GM23248 (cell line): ENCODE results near the gene TBX3. TPM values are rescaled to one million over a fixed set of nuclear protein-coding genes. Genes with fewer than 3 reads are reported as not detected.

Source experiments
- DNase-seq: peaks from one replicate; pipeline ENCODE4 v3.0.0-alpha.2; 2015
- H2AFZ ChIP-seq: fragments of 200-600 bp; sonication (generic); 2 replicates; pipeline ENCODE4 v1.6.1; 2016; ENCODE audit warnings: antibody characterized with exemption
- H3F3A ChIP-seq: fragments of 200-600 bp; sonication (generic); 2 replicates; pipeline ENCODE4 v1.6.1; 2016; ENCODE audit warnings: mild to moderate bottlenecking, antibody characterized with exemption, mixed run types; ENCODE audit not compliant: insufficient read depth
- H3K27ac ChIP-seq: fragments of 200-600 bp; sonication (generic); 2 replicates; pipeline ENCODE4 v1.5.1; 2016; ENCODE audit warnings: mild to moderate bottlenecking
- H3K27me3 ChIP-seq: fragments of 200-600 bp; sonication (generic); replicated peaks from 2 replicates; pipeline ENCODE4 v1.6.1; 2016; ENCODE audit warnings: mild to moderate bottlenecking; ENCODE audit not compliant: insufficient read depth
- H3K36me3 ChIP-seq: fragments of 200-600 bp; sonication (generic); 2 replicates; pipeline ENCODE4 v1.6.1; 2016; ENCODE audit warnings: low read depth, mild to moderate bottlenecking
- H3K4me1 ChIP-seq: fragments of 200-600 bp; sonication (generic); 2 replicates; pipeline ENCODE4 v1.6.1; 2016; ENCODE audit warnings: mild to moderate bottlenecking; ENCODE audit not compliant: insufficient read depth
- H3K4me2 ChIP-seq: fragments of 200-600 bp; sonication (generic); one replicate; pipeline ENCODE4 v1.6.1; 2016; ENCODE audit warnings: mild to moderate bottlenecking; ENCODE audit not compliant: unreplicated experiment
- H3K4me3 ChIP-seq: fragments of 200-600 bp; sonication (generic); 2 replicates; pipeline ENCODE4 v1.5.1; 2016; ENCODE audit warnings: mild to moderate bottlenecking
- H3K79me2 ChIP-seq: fragments of 200-600 bp; sonication (generic); 2 replicates; pipeline ENCODE4 v1.6.1; 2016; ENCODE audit warnings: mild to moderate bottlenecking; ENCODE audit not compliant: insufficient read depth
- H3K9ac ChIP-seq: fragments of 200-600 bp; sonication (generic); 2 replicates; pipeline ENCODE4 v1.6.1; 2016; ENCODE audit warnings: mild to moderate bottlenecking
- H3K9me2 ChIP-seq: fragments of 200-600 bp; sonication (generic); 2 replicates; pipeline ENCODE4 v1.6.1; 2016; ENCODE audit warnings: mixed run types, mild to moderate bottlenecking, moderate library complexity; ENCODE audit not compliant: insufficient read depth
- H3K9me3 ChIP-seq: fragments of 200-600 bp; sonication (generic); one replicate; pipeline ENCODE4 v1.6.1; 2017; ENCODE audit warnings: low read depth
- H4K20me1 ChIP-seq: fragments of 200-600 bp; sonication (generic); 2 replicates; pipeline ENCODE4 v1.6.0; 2016; ENCODE audit not compliant: insufficient read depth
- EZH2 ChIP-seq: fragments of 200-600 bp; sonication (generic); IDR thresholded peaks from 2 replicates; pipeline ENCODE4 v1.6.1; 2018; ENCODE audit warnings: antibody characterized with exemption, mild to moderate bottlenecking; ENCODE audit not compliant: insufficient read depth, poor library complexity, severe bottlenecking
- EZH2phosphoT487 ChIP-seq: fragments of 200-600 bp; sonication (generic); IDR thresholded peaks from 2 replicates; pipeline ENCODE4 v1.6.1; 2018; ENCODE audit warnings: antibody characterized with exemption, moderate library complexity, mild to moderate bottlenecking, low read depth; ENCODE audit not compliant: insufficient read depth
- WGBS, 2 experiments: methylation state at CpG; one replicate each; pipeline ENCODE4 v1.1.6; 2015 to 2017; ENCODE audit warnings: low lambda C conversion rate in 2 of 2, low coverage in 1 of 2; ENCODE audit errors: missing lambda C conversion rate in 2 of 2; 5-methylcytosine and 5-hydroxymethylcytosine counted together
- in situ Hi-C: fragments of 300-500 bp; cut with MboI; formaldehyde crosslinking; loops from 2 replicates; pipeline ENCODE4 v1.15.0; 2020
- polyA plus RNA-seq: library from polyadenylated mRNA; unstranded; fragments of >200 nt; fragmentation: Nextera tagmentation; extraction: Ambion mirVana; gene quantifications from 2 replicates; pipeline ENCODE4 v1.2.1, GENCODE V29; 2016
- total RNA-seq: library from RNA; depleted of rRNA; stranded (reverse); fragments of >200 nt; shearing (Covaris generic); gene quantifications from 2 replicates; pipeline ENCODE4 v1.2.3, GENCODE V29; 2014

Gene TBX3
- total and polyA plus RNA-seq, 2 experiments from 2014 or later, result 25.1 to 29.2 TPM

DNA sequence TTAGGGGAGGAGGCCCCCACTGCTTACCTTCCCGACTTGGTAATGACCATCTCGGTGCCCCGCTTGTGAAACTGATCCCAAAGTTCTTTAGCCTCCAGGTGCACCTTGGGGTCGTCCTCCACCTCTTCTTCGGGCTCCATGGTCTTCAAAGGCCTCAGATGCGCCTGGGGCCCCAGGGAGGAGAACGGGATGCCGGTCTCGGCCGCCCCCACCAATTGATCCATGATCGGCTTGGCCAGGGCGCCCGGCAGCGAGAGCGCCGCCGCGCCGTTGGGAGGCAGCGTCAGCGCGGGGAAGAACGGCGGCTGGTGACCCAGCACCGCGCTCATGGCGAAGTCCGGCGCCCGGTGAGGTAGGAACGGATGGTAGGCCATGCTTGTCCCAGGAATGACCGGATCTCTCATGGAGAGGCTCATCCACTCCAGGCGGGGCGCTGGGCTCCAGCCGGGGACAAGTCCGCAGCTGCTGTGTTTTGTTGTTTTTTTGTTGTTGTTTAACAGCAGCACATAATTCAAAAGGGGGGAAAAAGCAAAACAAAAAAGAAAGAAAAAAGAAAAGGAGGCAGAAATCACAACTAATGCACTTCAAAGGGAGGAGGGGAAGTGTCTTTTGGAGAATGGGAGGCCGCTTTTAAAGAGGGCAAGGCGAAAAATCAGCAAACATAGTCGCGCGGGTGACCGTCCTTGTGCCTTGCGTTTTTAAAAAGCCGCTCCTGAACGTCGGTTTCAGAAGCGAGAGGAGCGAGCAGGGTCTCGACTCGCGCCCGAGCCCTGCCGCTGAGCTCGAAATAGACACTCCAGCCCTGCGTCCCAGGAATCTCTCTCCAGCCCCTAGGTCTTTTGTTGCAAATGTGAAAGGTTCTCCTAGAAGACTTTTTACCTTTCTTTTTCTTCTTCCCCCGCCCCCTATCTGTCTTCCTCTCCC lies 928 bp downstream of the TBX3 start:
- TF ChIP-seq EZH2phosphoT487 (no peak), EZH2 (no peak)
- no peaks in the 10 kb centered on the region for H3K27me3 ChIP-seq
- H2AFZ ChIP-seq, result peak overlapping the region; percentile 71
- H3K27ac ChIP-seq, result peak overlapping the region; percentile 97
- WGBS, 2 experiments, result 1 to 2% methylated on average over 53 to 55 of the region's 56 CpGs
- no peaks in the 10 kb centered on the region for H4K20me1 ChIP-seq
- H3K36me3 ChIP-seq, result peaks cover 12% of the 10 kb centered on the region
- H3K9me3 ChIP-seq, result no peaks in the 10 kb centered on the region
- H3K4me1 ChIP-seq, result peaks cover 19% of the 10 kb centered on the region
- no peaks in the 10 kb centered on the region for H3K9me2 ChIP-seq
- peak; percentile 72 for DNase-seq
- peak overlapping the region; percentile 98 for H3K4me3 ChIP-seq
- peak overlapping the region; percentile 99 for H3K4me2 ChIP-seq
- peaks cover 41% of the 10 kb centered on the region for H3F3A ChIP-seq
- in situ Hi-C loops, result loop anchor here (25.0 kb wide), 1 partner anchor 679 kb away; no protein-coding TSS in a partner anchor
- H3K9ac ChIP-seq, result peak overlapping the region; percentile 98
- peaks cover 58% of the 10 kb centered on the region for H3K79me2 ChIP-seq

- no peaks in the 10 kb centered on the region for H4K20me1 ChIP-seq
- H3F3A ChIP-seq, result peaks cover 49% of the 10 kb centered on the region
- peak overlapping the region; percentile 98 for H3K9ac ChIP-seq
- H3K4me2 ChIP-seq, result peak overlapping the region; percentile 99
- in situ Hi-C loops, result loop anchor here (25.0 kb wide), 1 partner anchor 680 kb away; no protein-coding TSS in a partner anchor
- no peak for TF ChIP-seq EZH2phosphoT487
- peaks cover 27% of the 10 kb centered on the region for H3K4me1 ChIP-seq
- no peaks in the 10 kb centered on the region for H3K27me3 ChIP-seq
- H2AFZ ChIP-seq, result no peak overlapping the region
- H3K79me2 ChIP-seq, result peaks cover 66% of the 10 kb centered on the region
- no peaks in the 10 kb centered on the region for H3K9me2 ChIP-seq
- DNase-seq, result peak; percentile 44
- peak overlapping the region; percentile 98 for H3K4me3 ChIP-seq
- H3K36me3 ChIP-seq, result peaks cover 14% of the 10 kb centered on the region
- H3K9me3 ChIP-seq, result no peaks in the 10 kb centered on the region
- H3K27ac ChIP-seq, result peak overlapping the region; percentile 97
- WGBS, 2 experiments, result 0% methylated on average over 10 of the region's 10 CpGs
These were observed 1.7 kb downstream of the TBX3 start for GRCh38 chr12:114682106-114682784.

DNA sequence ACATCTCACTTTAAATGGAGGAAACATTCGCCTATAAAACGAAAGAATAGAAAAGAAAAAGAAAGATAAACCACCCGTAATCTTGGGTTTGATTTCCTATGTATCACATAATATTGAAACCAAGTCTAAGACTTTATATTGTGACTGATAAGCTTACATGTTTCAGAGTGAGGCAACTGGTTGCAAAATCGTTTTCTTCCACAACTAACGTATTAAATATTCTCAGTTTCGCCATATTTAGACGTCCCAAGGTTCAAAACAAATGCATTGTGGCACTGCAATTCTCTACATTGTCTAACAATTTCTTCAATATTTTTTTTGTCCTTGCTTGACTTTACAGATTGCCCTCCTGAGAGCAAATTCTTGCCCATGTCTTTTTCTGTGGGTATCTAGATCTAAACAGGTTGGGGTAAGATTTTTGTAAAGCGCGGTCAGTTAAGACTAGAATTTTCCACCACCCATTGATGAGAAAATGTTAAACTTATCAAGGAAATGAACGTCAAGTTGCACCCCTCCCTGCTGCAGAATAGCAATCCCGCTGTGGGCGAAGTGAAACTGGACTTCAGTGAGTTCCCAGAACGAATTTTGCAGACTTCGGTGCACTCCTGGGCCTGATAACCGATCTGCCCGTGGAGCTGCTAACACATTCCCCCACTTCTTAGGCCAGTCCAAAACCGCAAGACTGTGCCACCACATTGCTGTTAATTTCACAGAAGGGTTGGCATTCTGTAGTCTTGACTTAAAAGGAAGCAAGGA lies 2.7 kb downstream of the TBX3 start:
- peaks cover 24% of the 10 kb centered on the region for H3K36me3 ChIP-seq
- in situ Hi-C loops, result loop anchor here (25.0 kb wide), 1 partner anchor 681 kb away; no protein-coding TSS in a partner anchor
- no peaks in the 10 kb centered on the region for H3K9me3 ChIP-seq
- DNase-seq, result peak; percentile 80
- H3K27me3 ChIP-seq, result no peaks in the 10 kb centered on the region
- H3K9me2 ChIP-seq, result no peaks in the 10 kb centered on the region
- H3K27ac ChIP-seq, result peak overlapping the region; percentile 97
- H3K4me2 ChIP-seq, result peak overlapping the region; percentile 99
- H3K4me3 ChIP-seq, result peak overlapping the region; percentile 98
- H3K79me2 ChIP-seq, result peaks cover 76% of the 10 kb centered on the region
- H3K4me1 ChIP-seq, result peaks cover 31% of the 10 kb centered on the region
- H2AFZ ChIP-seq, result no peak overlapping the region
- H4K20me1 ChIP-seq, result no peaks in the 10 kb centered on the region
- WGBS, 2 experiments, result 1 to 2% methylated on average over 17 of the region's 17 CpGs
- no peak for TF ChIP-seq EZH2
- TF ChIP-seq EZH2phosphoT487, result no peak
- H3K9ac ChIP-seq, result peak overlapping the region; percentile 98
- H3F3A ChIP-seq, result peaks cover 57% of the 10 kb centered on the region

DNA sequence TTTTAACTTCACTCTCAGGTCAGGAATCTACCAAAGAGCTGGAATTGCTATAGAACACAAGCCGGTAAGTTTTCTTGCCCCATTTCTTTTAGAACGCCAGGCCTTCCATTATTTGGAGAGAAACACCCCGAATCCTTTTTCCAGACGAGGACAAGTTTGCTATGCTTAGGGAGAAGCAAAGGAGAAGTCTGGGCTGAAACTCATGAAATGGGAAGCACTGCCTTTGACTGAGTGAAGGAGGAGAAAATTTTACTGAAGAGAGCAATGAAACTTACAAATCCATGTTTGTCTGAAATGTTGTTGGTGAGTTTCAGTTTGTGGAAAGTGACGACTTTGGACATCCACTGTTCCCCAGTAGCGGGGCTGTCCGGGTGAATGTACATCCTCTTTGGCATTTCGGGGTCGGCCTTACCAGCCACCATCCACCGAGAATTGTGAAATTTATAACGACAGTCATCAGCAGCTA lies 3.3 kb downstream of the TBX3 start:
- Histone ChIP-seq H3K27me3 (no peaks in the 10 kb centered on the region), H3K27ac (peak overlapping the region; percentile 97), H3K9ac (peak overlapping the region; percentile 98), H3K9me3 (no peaks in the 10 kb centered on the region), H2AFZ (peak overlapping the region; percentile 28; the same call in 1 of the 2 replicates), H3K9me2 (no peaks in the 10 kb centered on the region), H3K4me2 (peak overlapping the region; percentile 99), H3K4me3 (peak overlapping the region; percentile 98), H3K4me1 (peaks cover 38% of the 10 kb centered on the region), H3K79me2 (peaks cover 82% of the 10 kb centered on the region), H4K20me1 (no peaks in the 10 kb centered on the region), H3K36me3 (peaks cover 29% of the 10 kb centered on the region), H3F3A (peaks cover 64% of the 10 kb centered on the region)
- 2 to 3% methylated on average over 11 of the region's 11 CpGs for WGBS, 2 experiments
- in situ Hi-C loops, result loop anchor here (25.0 kb wide), 1 partner anchor 682 kb away; no protein-coding TSS in a partner anchor
- no peak for TF ChIP-seq EZH2
- no peak for TF ChIP-seq EZH2phosphoT487
- peak; percentile 58 for DNase-seq
